Mesodermal cell (in vitro differentiated cells): ENCODE data around the gene GBGT1.
A peak's percentile ranks its signal among the peaks of the same experiment; 100 is the strongest.

ENCODE experiments used
- H3K27ac ChIP-seq: 2 replicates; pipeline ENCODE4 v1.7.0; 2013; ENCODE audit warnings: mild to moderate bottlenecking, low read depth, low read length, moderate library complexity; ENCODE audit not compliant: severe bottlenecking
- H3K36me3 ChIP-seq: 2 replicates; pipeline ENCODE4 v1.7.1; 2013; ENCODE audit warnings: mild to moderate bottlenecking, low read length, moderate library complexity; ENCODE audit not compliant: control insufficient read depth, insufficient read depth
- H3K4me1 ChIP-seq: one replicate; pipeline ENCODE4 v1.7.1; 2013; ENCODE audit warnings: mild to moderate bottlenecking, low read length; ENCODE audit not compliant: insufficient read depth, control insufficient read depth, poor library complexity, severe bottlenecking
- H3K4me3 ChIP-seq: 2 replicates; pipeline ENCODE4 v1.7.0; 2013; ENCODE audit warnings: low read length, control low read depth, mild to moderate bottlenecking; ENCODE audit not compliant: insufficient read depth, poor library complexity, severe bottlenecking; ENCODE audit errors: extremely low read depth
- H3K9me3 ChIP-seq: 2 replicates; pipeline ENCODE4 v1.7.1; 2013; ENCODE audit warnings: mild to moderate bottlenecking, low read length, moderate library complexity; ENCODE audit not compliant: control insufficient read depth
- WGBS, 2 experiments: methylation state at CpG; one replicate each; pipeline ENCODE4 v1.1.5; 2013; ENCODE audit warnings: missing lambda C conversion rate in 2 of 2; ENCODE audit not compliant: insufficient coverage in 2 of 2; 5-methylcytosine and 5-hydroxymethylcytosine counted together

Gene GBGT1

GRCh38 chr9:133141833-133142595 is 21.7 kb downstream of the GBGT1 start:
- peaks cover 3% of the 10 kb centered on the region for H3K36me3 ChIP-seq
- H3K4me3 ChIP-seq: no peak overlapping the region
- no peak overlapping the region for H3K27ac ChIP-seq
- peaks cover 38% of the 10 kb centered on the region for H3K4me1 ChIP-seq
- H3K9me3 ChIP-seq: no peaks in the 10 kb centered on the region
- 91 to 93% methylated on average over 11 to 15 of the region's 16 CpGs for WGBS, 2 experiments

GRCh38 chr9:133140606-133141005 is 23.1 kb downstream of the GBGT1 start:
- Histone ChIP-seq H3K9me3 (no peaks in the 10 kb centered on the region), H3K4me1 (peaks cover 39% of the 10 kb centered on the region), H3K36me3 (peaks cover 3% of the 10 kb centered on the region), H3K27ac (no peak overlapping the region), H3K4me3 (no peak overlapping the region)
- WGBS, 2 experiments: 96 to 99% methylated on average over 8 to 10 of the region's 14 CpGs

- WGBS, 2 experiments: 100% methylated on average over 1 to 2 of the region's 4 CpGs
- H3K27ac ChIP-seq: no peak overlapping the region
- H3K36me3 ChIP-seq: peaks cover 3% of the 10 kb centered on the region
- H3K9me3 ChIP-seq: no peaks in the 10 kb centered on the region
- H3K4me3 ChIP-seq: no peak overlapping the region
- H3K4me1 ChIP-seq: peaks cover 43% of the 10 kb centered on the region
These were observed 23.6 kb downstream of the GBGT1 start for GRCh38 chr9:133140174-133140505.

DNA sequence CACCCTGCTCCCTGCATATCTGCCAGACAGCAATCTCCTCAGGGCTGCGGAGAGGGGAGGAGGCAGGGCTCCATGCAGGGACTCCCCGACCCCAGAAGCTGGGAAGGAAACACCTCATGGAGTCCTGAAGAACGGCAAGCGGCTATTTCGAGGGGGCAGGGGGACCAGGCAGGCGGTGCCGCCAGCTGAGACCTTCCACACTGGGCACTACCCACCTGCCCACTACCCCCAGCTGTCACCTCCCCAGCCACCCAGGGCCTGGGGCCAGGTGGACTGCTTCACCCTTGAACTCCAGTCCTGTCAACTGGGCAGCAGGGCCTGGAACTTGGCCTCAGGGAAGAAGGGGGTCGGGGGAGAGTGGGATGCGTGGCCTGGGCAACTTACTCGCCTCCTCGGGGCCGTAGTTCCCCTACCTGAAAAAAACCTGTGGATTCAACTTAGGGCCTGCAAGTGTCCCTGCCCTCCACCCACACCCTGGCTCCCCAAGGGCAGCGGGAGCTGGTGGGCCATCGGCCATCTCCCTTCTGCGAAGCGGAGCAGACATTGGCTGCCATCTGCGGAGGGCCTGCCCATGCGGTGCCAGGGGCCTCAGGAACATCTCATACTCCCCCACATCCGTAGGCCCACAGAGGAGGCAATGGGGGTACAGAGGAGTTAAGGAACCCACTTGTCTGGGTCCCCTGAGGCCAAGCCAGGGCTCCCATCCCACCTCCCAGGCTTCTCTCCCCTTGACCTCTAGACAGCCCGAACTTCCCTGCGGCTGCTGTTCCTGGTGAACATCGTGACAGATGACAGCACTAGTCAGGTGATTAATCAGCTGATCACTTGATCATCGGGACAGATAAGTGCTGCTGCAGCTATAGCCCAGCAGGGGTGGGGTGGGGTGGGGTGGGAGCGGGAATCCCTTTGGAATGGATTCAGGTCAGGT is 24.2 kb downstream of the GBGT1 start:
- Histone ChIP-seq H3K9me3 (no peaks in the 10 kb centered on the region), H3K36me3 (peaks cover 3% of the 10 kb centered on the region), H3K4me3 (no peak overlapping the region), H3K27ac (no peak overlapping the region), H3K4me1 (peaks cover 50% of the 10 kb centered on the region)
- WGBS, 2 experiments: 91 to 94% methylated on average over 10 to 16 of the region's 24 CpGs

GRCh38 chr9:133137451-133138231 is 26.1 kb downstream of the GBGT1 start:
- 94 to 97% methylated on average over 10 to 14 of the region's 16 CpGs for WGBS, 2 experiments
- Histone ChIP-seq H3K36me3 (no peaks in the 10 kb centered on the region), H3K4me3 (no peak overlapping the region), H3K4me1 (peaks cover 57% of the 10 kb centered on the region), H3K27ac (no peak overlapping the region), H3K9me3 (no peaks in the 10 kb centered on the region)

GRCh38 chr9:133135146-133135745 is 28.5 kb downstream of the GBGT1 start:
- Histone ChIP-seq H3K27ac (peak overlapping the region; percentile 100), H3K9me3 (no peaks in the 10 kb centered on the region), H3K4me1 (peaks cover 57% of the 10 kb centered on the region), H3K36me3 (peaks cover 8% of the 10 kb centered on the region), H3K4me3 (no peak overlapping the region)
- whole genome bisulfite sequencing, 2 experiments: 91 to 93% methylated on average over 6 to 7 of the region's 8 CpGs

DNA sequence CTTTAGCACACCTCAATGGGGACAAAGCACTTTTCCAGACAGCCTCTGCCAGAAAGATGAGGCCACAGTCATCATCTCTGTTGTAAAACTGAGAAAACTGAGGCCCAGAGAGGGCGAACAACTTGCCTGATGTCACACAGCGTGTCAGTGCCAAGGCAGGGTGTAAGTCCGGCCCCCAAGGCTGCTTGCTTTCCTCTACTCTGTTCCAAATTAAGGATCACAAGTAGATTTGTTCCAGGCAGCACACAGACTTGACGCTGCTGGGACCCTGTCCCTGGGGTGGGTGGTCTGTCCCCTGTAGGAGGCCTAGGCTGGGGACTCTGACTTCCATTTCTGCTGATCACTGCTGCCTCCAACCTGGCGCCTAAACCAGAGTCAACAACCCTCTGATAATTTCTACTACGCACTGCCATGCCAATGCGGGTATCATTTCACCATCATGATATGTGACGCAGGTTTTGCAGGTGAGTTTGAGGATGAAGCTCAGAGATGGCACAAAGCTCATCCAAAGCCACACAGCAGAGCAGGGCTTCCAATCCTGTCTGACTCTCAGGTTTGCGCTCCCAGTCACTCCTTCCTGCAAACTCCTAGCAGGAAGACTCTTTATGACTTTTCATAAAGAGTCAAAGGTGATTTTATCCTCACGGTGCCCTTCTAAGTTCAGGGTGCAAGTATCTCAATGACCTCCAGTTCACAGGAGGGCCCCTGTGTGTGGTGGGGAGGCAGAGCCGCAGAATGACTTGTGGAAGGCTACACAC is 29.1 kb downstream of the GBGT1 start:
- peak overlapping the region; percentile 100 for H3K27ac ChIP-seq
- H3K36me3 ChIP-seq: peaks cover 8% of the 10 kb centered on the region
- H3K4me3 ChIP-seq: no peak overlapping the region
- H3K4me1 ChIP-seq: peaks cover 57% of the 10 kb centered on the region
- 88 to 97% methylated on average over 8 to 11 of the region's 11 CpGs for WGBS, 2 experiments
- no peaks in the 10 kb centered on the region for H3K9me3 ChIP-seq

DNA sequence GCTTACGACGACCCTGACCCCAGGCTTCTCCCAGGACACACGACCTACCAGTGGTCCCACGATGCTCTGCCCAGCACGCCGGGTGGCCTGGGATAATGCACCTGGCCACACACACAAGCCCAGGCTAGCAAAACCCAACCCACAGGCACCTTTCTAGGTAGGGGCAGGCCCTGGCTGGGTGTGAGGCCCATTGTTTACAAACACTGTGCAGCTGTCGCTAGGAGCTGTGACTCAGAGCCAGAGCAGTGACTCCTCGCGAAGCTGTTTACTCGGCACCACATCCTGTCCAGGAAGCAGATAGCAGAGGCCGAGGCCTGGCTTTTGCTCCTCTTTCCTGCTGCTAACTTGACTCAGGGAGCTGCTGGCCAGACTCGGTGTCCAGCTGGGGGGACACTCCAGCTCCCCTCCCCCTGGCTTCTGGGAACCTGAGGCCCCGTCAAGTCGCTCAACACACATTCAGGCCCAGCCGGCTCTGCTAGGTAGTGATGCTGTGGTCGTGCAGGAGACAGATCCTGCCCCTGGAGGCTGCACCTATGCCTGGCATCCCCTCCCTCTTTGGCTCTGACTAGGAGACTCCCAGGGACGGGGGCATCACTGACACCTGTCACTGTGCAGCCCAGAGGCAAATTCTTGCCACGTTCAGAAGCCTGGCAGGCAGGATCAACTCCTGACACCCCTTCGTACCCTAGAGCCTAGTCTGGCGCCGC is 29.9 kb downstream of the GBGT1 start:
- 51 to 54% methylated on average over 19 to 21 of the region's 21 CpGs for WGBS, 2 experiments
- Histone ChIP-seq H3K9me3 (no peaks in the 10 kb centered on the region), H3K36me3 (peaks cover 8% of the 10 kb centered on the region), H3K4me1 (peaks cover 53% of the 10 kb centered on the region), H3K4me3 (no peak overlapping the region), H3K27ac (peak overlapping the region; percentile 100)

- peaks cover 8% of the 10 kb centered on the region for H3K36me3 ChIP-seq
- WGBS, 2 experiments: 92 to 96% methylated on average over 12 to 15 of the region's 16 CpGs
- H3K4me1 ChIP-seq: peaks cover 46% of the 10 kb centered on the region
- no peaks in the 10 kb centered on the region for H3K9me3 ChIP-seq
- no peak overlapping the region for H3K4me3 ChIP-seq
- H3K27ac ChIP-seq: peak overlapping the region; percentile 100
These were observed 31.5 kb downstream of the GBGT1 start for GRCh38 chr9:133132174-133132573.
